Measurements from ENCODE around the gene ABCA1.

DNA sequence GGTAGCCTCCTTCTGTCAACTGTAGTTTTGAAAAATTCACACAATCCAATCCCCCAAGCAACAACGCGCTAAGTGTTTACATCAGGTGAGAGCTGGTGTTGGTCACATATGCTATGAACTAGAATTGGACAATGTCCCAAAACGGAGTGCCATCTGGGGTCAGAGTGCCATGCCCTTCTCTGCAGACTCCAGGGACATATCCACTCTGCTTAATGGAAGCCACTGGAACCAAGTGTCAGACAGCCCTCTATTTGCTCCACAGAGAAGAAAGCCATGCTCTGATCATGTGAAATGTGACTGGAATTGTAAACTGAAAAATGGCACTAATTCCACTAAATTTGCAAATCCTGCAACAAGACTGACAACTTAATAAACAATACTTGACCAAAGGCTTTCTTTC, 12.2 kb downstream of the ABCA1 start:
- TF ChIP-seq, protein P1, sequence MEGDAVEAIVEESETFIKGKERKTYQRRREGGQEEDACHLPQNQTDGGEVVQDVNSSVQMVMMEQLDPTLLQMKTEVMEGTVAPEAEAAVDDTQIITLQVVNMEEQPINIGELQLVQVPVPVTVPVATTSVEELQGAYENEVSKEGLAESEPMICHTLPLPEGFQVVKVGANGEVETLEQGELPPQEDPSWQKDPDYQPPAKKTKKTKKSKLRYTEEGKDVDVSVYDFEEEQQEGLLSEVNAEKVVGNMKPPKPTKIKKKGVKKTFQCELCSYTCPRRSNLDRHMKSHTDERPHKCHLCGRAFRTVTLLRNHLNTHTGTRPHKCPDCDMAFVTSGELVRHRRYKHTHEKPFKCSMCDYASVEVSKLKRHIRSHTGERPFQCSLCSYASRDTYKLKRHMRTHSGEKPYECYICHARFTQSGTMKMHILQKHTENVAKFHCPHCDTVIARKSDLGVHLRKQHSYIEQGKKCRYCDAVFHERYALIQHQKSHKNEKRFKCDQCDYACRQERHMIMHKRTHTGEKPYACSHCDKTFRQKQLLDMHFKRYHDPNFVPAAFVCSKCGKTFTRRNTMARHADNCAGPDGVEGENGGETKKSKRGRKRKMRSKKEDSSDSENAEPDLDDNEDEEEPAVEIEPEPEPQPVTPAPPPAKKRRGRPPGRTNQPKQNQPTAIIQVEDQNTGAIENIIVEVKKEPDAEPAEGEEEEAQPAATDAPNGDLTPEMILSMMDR (conservative IDR thresholded peaks at IDR 0.05) = no peak
- no peak for TF ChIP-seq ZFX (IDR thresholded peaks at IDR 0.05)

All from C4-2B (cell line).